Measurements from ENCODE around the gene PRKAG2.

DNA sequence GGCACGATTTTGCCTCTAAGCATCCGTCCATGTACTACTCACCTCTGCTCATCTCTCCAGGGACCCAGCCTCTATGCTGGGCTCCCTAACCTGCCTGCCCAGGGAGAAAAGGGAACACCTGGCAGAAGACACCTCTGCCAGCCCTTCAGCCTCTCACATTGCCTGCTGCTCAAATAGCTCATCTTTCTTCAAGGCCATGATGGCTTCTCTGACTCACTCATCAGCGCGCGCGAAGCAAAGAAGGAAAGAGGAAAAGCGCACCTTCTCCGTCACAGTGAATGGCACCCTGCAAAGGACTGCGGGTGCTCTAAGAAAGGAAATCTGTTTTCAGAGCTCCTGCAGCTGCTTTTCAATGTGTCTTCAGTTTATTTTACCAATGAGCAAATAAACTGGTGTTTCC lies 174.0 kb downstream of the PRKAG2 start:
- TF ChIP-seq, protein P1, sequence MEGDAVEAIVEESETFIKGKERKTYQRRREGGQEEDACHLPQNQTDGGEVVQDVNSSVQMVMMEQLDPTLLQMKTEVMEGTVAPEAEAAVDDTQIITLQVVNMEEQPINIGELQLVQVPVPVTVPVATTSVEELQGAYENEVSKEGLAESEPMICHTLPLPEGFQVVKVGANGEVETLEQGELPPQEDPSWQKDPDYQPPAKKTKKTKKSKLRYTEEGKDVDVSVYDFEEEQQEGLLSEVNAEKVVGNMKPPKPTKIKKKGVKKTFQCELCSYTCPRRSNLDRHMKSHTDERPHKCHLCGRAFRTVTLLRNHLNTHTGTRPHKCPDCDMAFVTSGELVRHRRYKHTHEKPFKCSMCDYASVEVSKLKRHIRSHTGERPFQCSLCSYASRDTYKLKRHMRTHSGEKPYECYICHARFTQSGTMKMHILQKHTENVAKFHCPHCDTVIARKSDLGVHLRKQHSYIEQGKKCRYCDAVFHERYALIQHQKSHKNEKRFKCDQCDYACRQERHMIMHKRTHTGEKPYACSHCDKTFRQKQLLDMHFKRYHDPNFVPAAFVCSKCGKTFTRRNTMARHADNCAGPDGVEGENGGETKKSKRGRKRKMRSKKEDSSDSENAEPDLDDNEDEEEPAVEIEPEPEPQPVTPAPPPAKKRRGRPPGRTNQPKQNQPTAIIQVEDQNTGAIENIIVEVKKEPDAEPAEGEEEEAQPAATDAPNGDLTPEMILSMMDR (IDR thresholded peaks at IDR 0.05), result no peak
- TF ChIP-seq EP300 (IDR thresholded peaks at IDR 0.05), result no peak
